ENCODE data around the gene ATP8B2. TPM values are rescaled to one million over a fixed set of nuclear protein-coding genes. Genes with fewer than 3 reads are reported as not detected.

ATP8B2 gene
- total RNA-seq, 1 experiment from 2014 or later: 10.6 TPM

DNA sequence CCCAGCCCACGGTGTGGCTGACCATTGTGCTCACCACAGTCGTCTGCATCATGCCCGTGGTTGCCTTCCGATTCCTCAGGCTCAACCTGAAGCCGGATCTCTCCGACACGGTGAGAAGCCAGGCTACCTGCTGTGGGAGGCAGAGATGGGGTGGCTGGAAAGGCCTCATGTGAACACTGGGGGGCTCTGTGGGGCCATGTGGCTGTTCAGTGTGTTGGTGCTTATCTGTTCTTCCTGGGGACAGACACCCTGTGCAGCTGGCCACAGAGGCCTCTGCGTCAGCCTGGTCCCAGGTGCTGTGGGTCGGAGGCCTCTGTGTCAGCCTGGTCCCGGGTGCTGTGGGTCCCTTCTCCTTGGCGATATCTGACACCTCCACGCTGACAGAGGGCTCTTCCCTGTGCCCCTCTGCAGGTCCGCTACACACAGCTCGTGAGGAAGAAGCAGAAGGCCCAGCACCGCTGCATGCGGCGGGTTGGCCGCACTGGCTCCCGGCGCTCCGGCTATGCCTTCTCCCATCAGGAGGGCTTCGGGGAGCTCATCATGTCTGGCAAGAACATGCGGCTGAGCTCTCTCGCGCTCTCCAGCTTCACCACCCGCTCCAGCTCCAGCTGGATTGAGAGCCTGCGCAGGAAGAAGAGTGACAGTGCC lies 23.2 kb downstream of the ATP8B2 start:
- Histone ChIP-seq H3K9me2 (replicated peaks; ENCODE audit: insufficient read depth, low read length) (no peaks in the 10 kb centered on the region), H4K20me1 (ENCODE audit: insufficient read depth, low read depth, low read length) (no peaks in the 10 kb centered on the region), H3K9me3 (ENCODE audit: low read length) (no peaks in the 10 kb centered on the region), H3K79me2 (ENCODE audit: low read length) (no peaks in the 10 kb centered on the region), H3K36me3 (ENCODE audit: insufficient read depth, low read length) (no peaks in the 10 kb centered on the region), H3K9ac (ENCODE audit: low read length) (no peak overlapping the region), H3K4me3 (ENCODE audit: low read length) (no peak overlapping the region), H2AFZ (ENCODE audit: low read length) (no peak overlapping the region), H3K27ac (ENCODE audit: low read length) (no peak overlapping the region), H3K4me2 (ENCODE audit: low read depth, low read length, poor library complexity, severe bottlenecking) (no peak overlapping the region), H3K4me1 (ENCODE audit: low read length) (no peaks in the 10 kb centered on the region), H3K27me3 (ENCODE audit: low read length) (no peaks in the 10 kb centered on the region)
- DNase-seq: peak; percentile 60

DNA sequence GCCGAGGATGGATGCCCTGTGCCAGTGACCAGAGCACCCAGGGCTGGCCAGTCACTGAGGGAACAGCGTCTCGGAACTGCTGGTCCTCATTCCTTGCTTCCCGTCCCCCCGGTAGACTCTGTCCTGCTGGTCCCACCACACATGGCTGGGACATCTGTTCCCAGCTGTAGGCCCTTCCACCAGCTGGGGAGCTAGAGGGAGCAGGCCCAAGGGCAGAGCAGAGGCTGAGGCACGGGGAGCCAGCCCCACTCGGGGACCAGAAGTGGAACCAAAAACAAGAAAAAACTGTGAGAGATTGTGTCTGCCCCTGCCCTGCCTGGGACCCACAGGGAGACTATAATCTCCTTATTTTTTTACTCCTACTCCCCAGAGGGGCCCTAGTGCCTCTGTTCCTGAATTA lies 23.8 kb downstream of the ATP8B2 start:
- H4K20me1 ChIP-seq (ENCODE audit: insufficient read depth, low read depth, low read length): no peaks in the 10 kb centered on the region
- no peaks in the 10 kb centered on the region for H3K4me1 ChIP-seq (ENCODE audit: low read length)
- H3K36me3 ChIP-seq (ENCODE audit: insufficient read depth, low read length): no peaks in the 10 kb centered on the region
- H3K9ac ChIP-seq (ENCODE audit: low read length): no peak overlapping the region
- no peaks in the 10 kb centered on the region for H3K79me2 ChIP-seq (ENCODE audit: low read length)
- H3K27ac ChIP-seq (ENCODE audit: low read length): no peak overlapping the region
- no peaks in the 10 kb centered on the region for H3K27me3 ChIP-seq (ENCODE audit: low read length)
- H3K9me2 ChIP-seq (replicated peaks; ENCODE audit: insufficient read depth, low read length): no peaks in the 10 kb centered on the region
- no peak overlapping the region for H3K4me2 ChIP-seq (ENCODE audit: low read depth, low read length, poor library complexity, severe bottlenecking)
- DNase-seq: no peak
- no peak overlapping the region for H3K4me3 ChIP-seq (ENCODE audit: low read length)
- H3K9me3 ChIP-seq (ENCODE audit: low read length): no peaks in the 10 kb centered on the region
- no peak overlapping the region for H2AFZ ChIP-seq (ENCODE audit: low read length)

DNA sequence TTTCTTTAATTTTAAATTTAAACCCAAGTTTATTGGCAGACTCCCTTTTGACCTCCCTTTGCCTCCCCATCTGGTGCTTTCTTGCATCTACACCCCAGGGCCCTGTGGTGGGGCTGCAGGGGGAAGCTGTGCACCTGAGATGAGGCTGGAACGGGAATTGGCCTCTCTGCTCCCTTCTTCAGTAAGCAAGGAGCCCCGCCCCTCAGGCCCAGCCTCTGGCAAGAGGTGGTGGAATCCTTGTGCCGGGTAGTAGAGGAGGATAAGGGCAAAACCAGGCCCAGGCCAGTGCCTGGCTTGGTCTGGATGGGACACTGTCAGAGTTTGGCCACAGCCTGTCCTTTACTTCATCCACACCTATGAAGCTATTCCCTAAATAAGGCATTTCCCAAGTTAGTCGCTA lies 25.1 kb downstream of the ATP8B2 start:
- Histone ChIP-seq H3K79me2 (ENCODE audit: low read length) (no peaks in the 10 kb centered on the region), H3K4me3 (ENCODE audit: low read length) (no peak overlapping the region), H3K27ac (ENCODE audit: low read length) (no peak overlapping the region), H2AFZ (ENCODE audit: low read length) (no peak overlapping the region), H3K27me3 (ENCODE audit: low read length) (no peaks in the 10 kb centered on the region), H3K9me2 (replicated peaks; ENCODE audit: insufficient read depth, low read length) (no peaks in the 10 kb centered on the region), H3K36me3 (ENCODE audit: insufficient read depth, low read length) (no peaks in the 10 kb centered on the region), H3K9ac (ENCODE audit: low read length) (no peak overlapping the region), H3K4me1 (ENCODE audit: low read length) (no peaks in the 10 kb centered on the region), H4K20me1 (ENCODE audit: insufficient read depth, low read depth, low read length) (no peaks in the 10 kb centered on the region), H3K9me3 (ENCODE audit: low read length) (no peaks in the 10 kb centered on the region), H3K4me2 (ENCODE audit: low read depth, low read length, poor library complexity, severe bottlenecking) (no peak overlapping the region)
- DNase-seq: no peak

DNA sequence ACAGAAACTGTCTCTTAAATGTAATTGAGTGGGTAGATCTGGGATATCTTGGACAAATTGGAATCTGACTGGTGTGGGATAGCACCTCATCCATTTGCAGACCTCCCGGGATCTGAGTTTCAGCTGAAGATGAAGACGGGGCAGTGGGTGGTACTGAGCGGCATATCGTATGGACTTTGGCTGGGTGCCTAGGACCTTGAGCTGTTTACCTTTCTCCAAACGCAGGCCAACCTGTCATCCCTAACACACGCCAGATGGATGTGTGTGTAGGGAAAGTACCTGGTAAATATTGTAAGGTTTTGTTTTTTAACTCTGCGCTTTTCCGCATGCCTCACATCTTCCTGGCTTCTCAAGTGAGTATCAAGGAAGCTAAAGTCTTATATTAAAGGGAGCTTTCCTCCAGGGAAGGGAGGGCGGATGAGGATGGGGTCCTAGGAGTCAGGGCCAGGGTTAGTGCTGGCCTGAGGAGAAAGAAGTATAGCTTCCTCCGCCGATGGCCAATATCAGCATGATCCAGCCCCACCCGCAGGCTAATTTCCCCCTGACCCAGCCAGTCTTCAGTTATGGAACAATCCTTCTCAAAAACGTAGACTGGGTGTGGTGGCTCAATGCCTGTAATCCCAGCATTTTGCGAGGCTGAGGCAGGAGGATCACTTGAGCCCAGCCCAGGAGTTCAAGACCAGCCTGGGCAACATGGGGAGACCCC lies 26.2 kb downstream of the ATP8B2 start:
- no peaks in the 10 kb centered on the region for H4K20me1 ChIP-seq (ENCODE audit: insufficient read depth, low read depth, low read length)
- no peak overlapping the region for H3K9ac ChIP-seq (ENCODE audit: low read length)
- H3K4me3 ChIP-seq (ENCODE audit: low read length): no peak overlapping the region
- H3K36me3 ChIP-seq (ENCODE audit: insufficient read depth, low read length): no peaks in the 10 kb centered on the region
- H3K4me1 ChIP-seq (ENCODE audit: low read length): no peaks in the 10 kb centered on the region
- DNase-seq: no peak
- no peaks in the 10 kb centered on the region for H3K79me2 ChIP-seq (ENCODE audit: low read length)
- no peak overlapping the region for H3K27ac ChIP-seq (ENCODE audit: low read length)
- no peak overlapping the region for H2AFZ ChIP-seq (ENCODE audit: low read length)
- H3K27me3 ChIP-seq (ENCODE audit: low read length): no peaks in the 10 kb centered on the region
- H3K9me2 ChIP-seq (replicated peaks; ENCODE audit: insufficient read depth, low read length): no peaks in the 10 kb centered on the region
- H3K4me2 ChIP-seq (ENCODE audit: low read depth, low read length, poor library complexity, severe bottlenecking): no peak overlapping the region
- no peaks in the 10 kb centered on the region for H3K9me3 ChIP-seq (ENCODE audit: low read length)

DNA sequence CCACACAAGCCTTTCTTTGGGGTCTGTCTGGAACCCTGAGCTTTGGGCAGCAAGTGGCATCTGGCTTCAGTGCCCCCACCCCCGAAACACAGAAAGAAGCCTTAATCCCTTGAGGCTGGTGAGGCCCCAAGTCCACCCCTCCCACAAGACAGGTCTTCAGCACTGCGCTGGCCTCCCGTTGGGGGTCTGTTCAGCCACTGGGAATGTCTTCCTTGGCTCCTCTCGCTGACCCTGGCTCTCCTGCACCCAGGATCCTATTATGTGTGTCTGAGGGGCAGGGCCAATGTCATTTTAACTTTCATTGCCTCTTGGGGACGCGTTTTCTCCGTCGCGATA lies 26.9 kb downstream of the ATP8B2 start:
- Histone ChIP-seq H3K36me3 (ENCODE audit: insufficient read depth, low read length) (no peaks in the 10 kb centered on the region), H3K27me3 (ENCODE audit: low read length) (no peaks in the 10 kb centered on the region), H3K4me3 (ENCODE audit: low read length) (no peak overlapping the region), H2AFZ (ENCODE audit: low read length) (no peak overlapping the region), H3K4me2 (ENCODE audit: low read depth, low read length, poor library complexity, severe bottlenecking) (no peak overlapping the region), H3K9me2 (replicated peaks; ENCODE audit: insufficient read depth, low read length) (no peaks in the 10 kb centered on the region), H3K27ac (ENCODE audit: low read length) (no peak overlapping the region), H3K9me3 (ENCODE audit: low read length) (no peaks in the 10 kb centered on the region), H3K79me2 (ENCODE audit: low read length) (no peaks in the 10 kb centered on the region), H4K20me1 (ENCODE audit: insufficient read depth, low read depth, low read length) (no peaks in the 10 kb centered on the region), H3K4me1 (ENCODE audit: low read length) (no peaks in the 10 kb centered on the region), H3K9ac (ENCODE audit: low read length) (no peak overlapping the region)
- DNase-seq: no peak

DNA sequence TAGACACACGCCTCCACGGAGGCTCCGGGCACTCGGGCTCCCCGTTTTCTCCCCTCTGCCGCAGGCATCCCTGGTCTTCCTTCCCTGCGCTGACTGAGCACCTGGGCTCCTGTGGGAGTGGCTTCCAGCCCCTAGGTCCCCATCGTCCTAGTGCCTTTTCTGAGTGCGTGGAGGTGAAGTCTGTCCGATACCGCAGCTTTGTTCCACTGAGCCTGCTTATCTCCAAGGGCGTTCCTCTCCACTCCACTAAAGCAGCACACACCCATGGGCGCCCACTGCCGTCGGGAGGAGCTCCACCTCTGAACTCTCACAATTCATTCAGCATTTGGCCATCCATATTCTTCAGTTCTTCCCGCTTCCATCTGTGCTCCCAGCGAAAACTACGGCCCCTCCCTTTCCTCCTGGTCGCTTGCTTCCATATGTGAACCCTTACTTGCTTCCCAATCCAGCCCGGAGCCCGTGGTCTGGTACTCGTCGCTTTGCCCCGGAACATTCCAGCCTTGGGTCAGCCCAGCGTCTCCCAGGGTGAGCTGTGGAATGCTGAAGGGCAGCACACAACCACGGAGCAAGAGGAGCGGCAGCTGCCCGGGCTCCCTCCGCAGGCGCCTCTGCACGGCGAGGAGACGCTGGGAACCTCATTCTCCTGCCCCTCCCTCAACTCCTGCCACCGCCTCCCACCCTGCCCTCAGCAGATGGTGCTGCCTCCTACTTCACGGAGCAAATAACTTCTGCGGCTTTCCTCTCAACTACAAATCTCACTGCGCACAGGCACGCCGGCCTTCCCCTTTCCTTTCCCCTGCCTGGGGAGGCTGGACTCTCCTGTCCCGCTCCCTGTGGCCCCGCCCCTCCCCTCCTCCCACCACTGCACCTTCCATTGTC lies 27.5 kb downstream of the ATP8B2 start:
- Histone ChIP-seq H3K4me1 (ENCODE audit: low read length) (no peaks in the 10 kb centered on the region), H3K27ac (ENCODE audit: low read length) (no peak overlapping the region), H4K20me1 (ENCODE audit: insufficient read depth, low read depth, low read length) (no peaks in the 10 kb centered on the region), H3K9me3 (ENCODE audit: low read length) (no peaks in the 10 kb centered on the region), H3K9me2 (replicated peaks; ENCODE audit: insufficient read depth, low read length) (no peaks in the 10 kb centered on the region), H3K4me2 (ENCODE audit: low read depth, low read length, poor library complexity, severe bottlenecking) (no peak overlapping the region), H3K79me2 (ENCODE audit: low read length) (no peaks in the 10 kb centered on the region), H3K9ac (ENCODE audit: low read length) (no peak overlapping the region), H3K27me3 (ENCODE audit: low read length) (no peaks in the 10 kb centered on the region), H3K4me3 (ENCODE audit: low read length) (no peak overlapping the region), H3K36me3 (ENCODE audit: insufficient read depth, low read length) (no peaks in the 10 kb centered on the region), H2AFZ (ENCODE audit: low read length) (no peak overlapping the region)
- DNase-seq: no peak

DNA sequence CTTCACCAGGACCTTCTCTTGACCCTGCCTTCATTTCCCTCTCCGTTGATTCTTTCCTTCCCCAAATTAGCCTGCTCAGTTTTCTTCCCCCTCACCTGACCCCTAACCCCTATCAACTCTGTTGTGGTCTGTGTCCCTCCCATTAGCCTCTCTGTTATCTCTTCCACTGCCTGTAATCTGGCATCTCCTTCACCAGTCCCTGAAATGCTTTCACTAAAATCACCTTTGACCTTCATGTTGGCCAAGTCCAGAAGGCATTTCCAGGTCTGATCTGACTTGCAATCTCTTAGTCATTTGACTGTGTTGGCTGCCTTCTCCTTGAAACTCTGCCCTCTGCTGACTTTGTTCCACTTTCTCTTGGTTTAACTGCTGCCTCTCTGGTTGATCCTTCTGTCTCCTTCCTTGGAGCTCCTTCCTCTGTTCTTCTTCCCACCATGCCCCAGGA lies 28.2 kb downstream of the ATP8B2 start:
- no peak for DNase-seq
- H2AFZ ChIP-seq (ENCODE audit: low read length): no peak overlapping the region

DNA sequence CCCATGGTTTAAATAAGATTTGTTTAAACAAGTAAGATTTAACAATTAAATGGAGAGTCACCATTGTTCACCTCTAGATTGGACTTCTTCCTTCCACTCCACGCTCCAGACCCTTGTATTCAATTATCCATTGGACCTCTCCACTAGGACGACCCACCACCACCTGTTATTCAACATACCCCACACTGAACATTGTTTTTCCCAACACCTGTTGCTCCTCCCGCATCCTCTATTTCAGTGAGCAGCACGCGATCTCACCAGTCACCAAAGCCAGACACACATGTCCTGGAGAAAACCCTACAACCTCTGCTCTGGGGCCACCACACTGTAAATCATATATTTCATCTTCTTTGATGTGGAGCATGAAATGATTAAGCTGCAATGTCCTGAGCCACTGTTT lies 28.6 kb downstream of the ATP8B2 start:
- no peak overlapping the region for H2AFZ ChIP-seq (ENCODE audit: low read length)
- H3K9me2 ChIP-seq (replicated peaks; ENCODE audit: insufficient read depth, low read length): no peaks in the 10 kb centered on the region
- no peaks in the 10 kb centered on the region for H4K20me1 ChIP-seq (ENCODE audit: insufficient read depth, low read depth, low read length)
- no peak for DNase-seq
- H3K79me2 ChIP-seq (ENCODE audit: low read length): no peaks in the 10 kb centered on the region
- H3K27me3 ChIP-seq (ENCODE audit: low read length): no peaks in the 10 kb centered on the region
- no peaks in the 10 kb centered on the region for H3K36me3 ChIP-seq (ENCODE audit: insufficient read depth, low read length)
- no peak overlapping the region for H3K4me3 ChIP-seq (ENCODE audit: low read length)
- no peak overlapping the region for H3K4me2 ChIP-seq (ENCODE audit: low read depth, low read length, poor library complexity, severe bottlenecking)
- H3K9ac ChIP-seq (ENCODE audit: low read length): no peak overlapping the region
- no peaks in the 10 kb centered on the region for H3K4me1 ChIP-seq (ENCODE audit: low read length)
- no peaks in the 10 kb centered on the region for H3K9me3 ChIP-seq (ENCODE audit: low read length)
- no peak overlapping the region for H3K27ac ChIP-seq (ENCODE audit: low read length)

More for the DNA sequence above, 28.2 kb downstream of the ATP8B2 start:
- H3K9me2 ChIP-seq (replicated peaks; ENCODE audit: insufficient read depth, low read length): no peaks in the 10 kb centered on the region
- no peaks in the 10 kb centered on the region for H3K27me3 ChIP-seq (ENCODE audit: low read length)
- no peak overlapping the region for H3K4me3 ChIP-seq (ENCODE audit: low read length)
- no peaks in the 10 kb centered on the region for H3K36me3 ChIP-seq (ENCODE audit: insufficient read depth, low read length)
- H3K9me3 ChIP-seq (ENCODE audit: low read length): no peaks in the 10 kb centered on the region
- H3K9ac ChIP-seq (ENCODE audit: low read length): no peak overlapping the region
- no peaks in the 10 kb centered on the region for H3K79me2 ChIP-seq (ENCODE audit: low read length)
- H3K27ac ChIP-seq (ENCODE audit: low read length): no peak overlapping the region
- H4K20me1 ChIP-seq (ENCODE audit: insufficient read depth, low read depth, low read length): no peaks in the 10 kb centered on the region
- no peak overlapping the region for H3K4me2 ChIP-seq (ENCODE audit: low read depth, low read length, poor library complexity, severe bottlenecking)
- H3K4me1 ChIP-seq (ENCODE audit: low read length): no peaks in the 10 kb centered on the region
